ENCODE data around the gene RYR1. TPM values are rescaled to one million over a fixed set of nuclear protein-coding genes. Genes with fewer than 3 reads are reported as not detected.
A peak's percentile ranks its signal among the peaks of the same experiment; 100 is the strongest.

Gene RYR1
- total and polyA plus RNA-seq, 2 of the 8 experiments (the other 6 are each of a cell fraction or from before 2014, with no cell fraction given) = 5.8 to 11.8 TPM

GRCh38 chr19:38449518-38449917 is 16.0 kb downstream of the RYR1 start:
- Histone ChIP-seq H3K27ac (ENCODE audit: low read depth, low read length) (no peak overlapping the region), H3K36me3 (ENCODE audit: control insufficient read depth in 2 of 4, insufficient read depth in 4 of 4, low read length in 3 of 4) (peaks cover 3 to 11% (median 8%) of the 10 kb centered on the region in 4 experiments; a peak in 5 of 8 replicates), H3K4me2 (ENCODE audit: insufficient read depth in 1 of 2, low read depth in 2 of 2, low read length in 2 of 2) (no peak overlapping the region), H2BK5ac (ENCODE audit: low read depth, low read length) (no peak overlapping the region), H3K23me2 (ENCODE audit: low read depth, low read length) (no peaks in the 10 kb centered on the region), H3K9ac (replicated peaks in 1 of 4; ENCODE audit: extremely low read depth in 1 of 4, low read depth in 3 of 4, low read length in 3 of 4) (no peak overlapping the region), H2BK20ac (ENCODE audit: low read length) (no peak overlapping the region), H2BK15ac (ENCODE audit: low read length) (no peak overlapping the region), H3K79me1 (ENCODE audit: low read depth, low read length) (no peaks in the 10 kb centered on the region; the same call in 1 of the 2 replicates), H2AFZ (ENCODE audit: low read length) (no peak overlapping the region), H2BK12ac (ENCODE audit: low read depth, low read length) (no peak overlapping the region), H4K5ac (ENCODE audit: insufficient read length, low read depth, low read length) (no peak overlapping the region), H3K14ac (ENCODE audit: insufficient read length) (no peak overlapping the region), H4K20me1 (replicated peaks in 1 of 2; ENCODE audit: control insufficient read depth in 1 of 2, insufficient read depth in 2 of 2, low read length in 2 of 2) (peaks cover 0 to 4% of the 10 kb centered on the region in 2 experiments), H3K56ac (replicated peaks; ENCODE audit: insufficient read length, low read depth, low read length) (no peak overlapping the region), H2BK120ac (replicated peaks; ENCODE audit: low read depth, low read length) (no peak overlapping the region), H3K4ac (replicated peaks; ENCODE audit: insufficient read length, low read depth, low read length) (no peak overlapping the region), H3K79me2 (ENCODE audit: control insufficient read depth in 1 of 2, insufficient read depth in 2 of 2, low read length in 2 of 2) (no peaks in the 10 kb centered on the region), H4K8ac (ENCODE audit: extremely low read depth, insufficient read depth, low read length) (no peak overlapping the region), H4K91ac (replicated peaks; ENCODE audit: insufficient read length, low read length) (no peak overlapping the region), H2AK5ac (ENCODE audit: low read depth, low read length) (no peak overlapping the region), H3K4me3 (ENCODE audit: extremely low read depth in 1 of 4, insufficient read depth in 2 of 4, low read depth in 3 of 4, low read length in 4 of 4) (no peak overlapping the region), H3K18ac (ENCODE audit: extremely low read depth, low read length) (no peak overlapping the region), H3K27me3 (replicated peaks in 1 of 4; ENCODE audit: control insufficient read depth in 3 of 4, extremely low read depth in 1 of 4, insufficient read depth in 3 of 4, low read length in 3 of 4) (no peaks in the 10 kb centered on the region), H3K9me3 (ENCODE audit: insufficient read depth in 2 of 2, low read depth in 1 of 2, low read length in 1 of 2) (no peaks in the 10 kb centered on the region), H3K23ac (ENCODE audit: insufficient read length) (no peak overlapping the region), H3K4me1 (replicated peaks in 1 of 4; ENCODE audit: control insufficient read depth in 3 of 4, insufficient read depth in 4 of 4, low read length in 3 of 4) (peaks cover 0 to 5% (median 2%) of the 10 kb centered on the region in 4 experiments; a peak in 5 of 7 replicates)
- FAIRE-seq (no peak), DNase-seq (ENCODE audit: low read depth in 1 of 2, low spot score in 2 of 2) (no peak)
- CTCF ChIA-PET (ENCODE audit: partially characterized antibody) = interaction anchor here (1.2 to 2.7 kb wide), 3 partner anchors 10 to 68 kb away, joined by 3 to 5 read pairs (median 3); no protein-coding TSS in a partner anchor
- POLR2A ChIA-PET (ENCODE audit: partially characterized antibody) = interaction anchor here (1.0 kb wide), 1 partner anchor 14 kb away, joined by 3 read pairs; no protein-coding TSS in a partner anchor
- WGBS, 2 experiments (ENCODE audit: extremely low coverage in 1 of 2, insufficient coverage in 1 of 2, insufficient read length in 1 of 2, insufficient replicate concordance in 2 of 2, low coverage in 1 of 2, low lambda C conversion rate in 2 of 2, missing lambda C conversion rate in 1 of 2) = 93% methylated on average over 5 of the region's 5 CpGs; no CpG with 5 or more reads in 1 of the 2 experiments
- TF ChIP-seq KDM1A (IDR thresholded peaks at IDR 0.05; ENCODE audit: borderline replicate concordance, low read length) (peak; percentile 88), TBP (IDR thresholded peaks at IDR 0.05; ENCODE audit: low read depth, low read length) (no peak), HDAC2 (IDR thresholded peaks at IDR 0.05; ENCODE audit: borderline replicate concordance in 1 of 2, low read depth in 2 of 2, low read length in 2 of 2) (peak in 1 of 2 experiments; percentile 45; a peak in 1 of 4 replicates)
